HEK293T (cell line): Measurements from ENCODE around the gene TMEM219.

Source experiments
- CTBP1 ChIP-seq: fragments of 450-650 bp; IDR thresholded peaks from 2 replicates; pipeline ENCODE4 v1.6.1; 2016; ENCODE audit warnings: borderline replicate concordance
- FOXA1 ChIP-seq: fragments of 450-650 bp; IDR thresholded peaks from 2 replicates; pipeline ENCODE4 v1.6.1; 2016; ENCODE audit warnings: mild to moderate bottlenecking
- TF ChIP-seq, protein P1 (sequence below): fragments of 450-650 bp; IDR thresholded peaks from 2 replicates; pipeline ENCODE4 v1.6.1; 2016

GRCh38 chr16:30009085-30009862, 47.4 kb downstream of the TMEM219 start:
- TF ChIP-seq, protein P1, sequence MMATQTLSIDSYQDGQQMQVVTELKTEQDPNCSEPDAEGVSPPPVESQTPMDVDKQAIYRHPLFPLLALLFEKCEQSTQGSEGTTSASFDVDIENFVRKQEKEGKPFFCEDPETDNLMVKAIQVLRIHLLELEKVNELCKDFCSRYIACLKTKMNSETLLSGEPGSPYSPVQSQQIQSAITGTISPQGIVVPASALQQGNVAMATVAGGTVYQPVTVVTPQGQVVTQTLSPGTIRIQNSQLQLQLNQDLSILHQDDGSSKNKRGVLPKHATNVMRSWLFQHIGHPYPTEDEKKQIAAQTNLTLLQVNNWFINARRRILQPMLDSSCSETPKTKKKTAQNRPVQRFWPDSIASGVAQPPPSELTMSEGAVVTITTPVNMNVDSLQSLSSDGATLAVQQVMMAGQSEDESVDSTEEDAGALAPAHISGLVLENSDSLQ = no peak
- no peak for TF ChIP-seq FOXA1
- no peak for TF ChIP-seq CTBP1
